ENCODE data around the gene DMBT1. TPM values are rescaled to one million over a fixed set of nuclear protein-coding genes. Genes with fewer than 3 reads are reported as not detected.

Gene DMBT1
- total RNA-seq, 1 donor from 2014 or later = 0.08 TPM

GRCh38 chr10:122688293-122688989 lies 127.9 kb downstream of the DMBT1 start:
- H3K9me3 Mint-ChIP-seq (ENCODE audit: unreplicated experiment) = no peaks in the 10 kb centered on the region
- H3K27me3 Mint-ChIP-seq (ENCODE audit: unreplicated experiment) = peaks cover 26% of the 10 kb centered on the region
- TF ChIP-seq CTCF (IDR thresholded peaks at IDR 0.05) = peak; percentile 20
- no peaks in the 10 kb centered on the region for H3K4me1 Mint-ChIP-seq (ENCODE audit: unreplicated experiment)
- H3K4me3 Mint-ChIP-seq (ENCODE audit: unreplicated experiment) = no peak overlapping the region
- H3K36me3 Mint-ChIP-seq (ENCODE audit: unreplicated experiment) = no peaks in the 10 kb centered on the region
- H3K27ac Mint-ChIP-seq (ENCODE audit: unreplicated experiment) = no peak overlapping the region
- DNase-seq (ENCODE audit: extremely low spot score, unreplicated experiment) = no peak

- no peak for TF ChIP-seq CTCF (IDR thresholded peaks at IDR 0.05)
- peaks cover 20% of the 10 kb centered on the region for H3K27me3 Mint-ChIP-seq (ENCODE audit: unreplicated experiment)
- no peak overlapping the region for H3K27ac Mint-ChIP-seq (ENCODE audit: unreplicated experiment)
- DNase-seq (ENCODE audit: extremely low spot score, unreplicated experiment) = no peak
- H3K36me3 Mint-ChIP-seq (ENCODE audit: unreplicated experiment) = no peaks in the 10 kb centered on the region
- H3K4me3 Mint-ChIP-seq (ENCODE audit: unreplicated experiment) = no peak overlapping the region
- no peaks in the 10 kb centered on the region for H3K9me3 Mint-ChIP-seq (ENCODE audit: unreplicated experiment)
- H3K4me1 Mint-ChIP-seq (ENCODE audit: unreplicated experiment) = no peaks in the 10 kb centered on the region
Measured at GRCh38 chr10:122689146-122689820, 128.7 kb downstream of the DMBT1 start.

- H3K36me3 Mint-ChIP-seq (ENCODE audit: unreplicated experiment) = no peaks in the 10 kb centered on the region
- H3K4me3 Mint-ChIP-seq (ENCODE audit: unreplicated experiment) = no peak overlapping the region
- no peak for DNase-seq (ENCODE audit: extremely low spot score, unreplicated experiment)
- no peaks in the 10 kb centered on the region for H3K9me3 Mint-ChIP-seq (ENCODE audit: unreplicated experiment)
- peaks cover 7% of the 10 kb centered on the region for H3K27me3 Mint-ChIP-seq (ENCODE audit: unreplicated experiment)
- no peak for TF ChIP-seq CTCF (IDR thresholded peaks at IDR 0.05)
- H3K27ac Mint-ChIP-seq (ENCODE audit: unreplicated experiment) = no peak overlapping the region
- no peaks in the 10 kb centered on the region for H3K4me1 Mint-ChIP-seq (ENCODE audit: unreplicated experiment)
Measured at GRCh38 chr10:122692744-122693143, 132.2 kb downstream of the DMBT1 start.

Other genes with a start within 250 kb of the DMBT1 start
- gene PLEKHA1, start 186.0 kb upstream of the DMBT1 start, total RNA-seq = 62.8 and 66.9 TPM in 2 replicates
- gene ARMS2, start 106.1 kb upstream of the DMBT1 start, total RNA-seq = not detected in 2 replicates
- 1,546 and 1,638 TPM in 2 replicates for gene HTRA1, start 99.2 kb upstream of the DMBT1 start, total RNA-seq
- not detected in 2 replicates for gene C10orf120, start 139.1 kb downstream of the DMBT1 start, total RNA-seq

All from osteocyte (in vitro differentiated cells).